NCI-H345 treated with DMSO at 0.1 percent for 48 hours (cell line): ENCODE results near the gene BCL3.
"Not testable (repeated sequence)": the region's sequence is repeated elsewhere in the genome, so short reads cannot be mapped to it uniquely, and the experiment has no call there.

Experiments
- DNase-seq: peaks from one replicate; lab custom pipeline; 2025; ENCODE audit not compliant: unreplicated experiment; lab: John Stamatoyannopoulos, UW

Gene BCL3

GRCh38 chr19:44720945-44721344 is 27.6 kb upstream of the BCL3 start:
- no peak for DNase-seq

- not testable (repeated sequence) for DNase-seq
Measured at GRCh38 chr19:44721369-44721768, 27.1 kb upstream of the BCL3 start.

GRCh38 chr19:44722131-44723121 is 26.1 kb upstream of the BCL3 start:
- DNase-seq = no peak

GRCh38 chr19:44723299-44723951 is 25.1 kb upstream of the BCL3 start:
- no peak for DNase-seq

- peak; percentile 30 for DNase-seq
Measured at GRCh38 chr19:44723952-44724319, 24.6 kb upstream of the BCL3 start.

DNA sequence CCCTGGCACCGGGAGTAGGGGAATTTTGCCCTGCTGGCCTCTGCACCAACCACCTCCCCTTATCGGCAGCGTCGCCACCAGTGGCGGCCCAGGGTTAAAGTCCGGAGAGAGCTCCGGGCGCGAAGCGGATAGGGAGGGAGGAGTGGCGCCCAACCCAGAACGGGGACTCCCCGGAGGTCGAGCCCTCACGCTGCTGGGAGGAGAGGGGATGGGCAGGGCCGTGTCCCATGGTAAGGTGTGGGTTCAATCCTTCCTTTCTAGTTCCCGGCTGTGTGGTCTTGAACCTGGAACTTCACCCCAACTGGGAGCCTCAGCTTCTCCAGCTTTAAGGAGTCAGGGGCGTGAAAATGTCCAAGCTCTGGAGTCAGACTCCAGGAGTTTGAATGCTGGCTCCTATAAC is 23.3 kb upstream of the BCL3 start:
- no peak for DNase-seq

- no peak for DNase-seq
Measured at GRCh38 chr19:44725684-44726083, 22.8 kb upstream of the BCL3 start.

DNA sequence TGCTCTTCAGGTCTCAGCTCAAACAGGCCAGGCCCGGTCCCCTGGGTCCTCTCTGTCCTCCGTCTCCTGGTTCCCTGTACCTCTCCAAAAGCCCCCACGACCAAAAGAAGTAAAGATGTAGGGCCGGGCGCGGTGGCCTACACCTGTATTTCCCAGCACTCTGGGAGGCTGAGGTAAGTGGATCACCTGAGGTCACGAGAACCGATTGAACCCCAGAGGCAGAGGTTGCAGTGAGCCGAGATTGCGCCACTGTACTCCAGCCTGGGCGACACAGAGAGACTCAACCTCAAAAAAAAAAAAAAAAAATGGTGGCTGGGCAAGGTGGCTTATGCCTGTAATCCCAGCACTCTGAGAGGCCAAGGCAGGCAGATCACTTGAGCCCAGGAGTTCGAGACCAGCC is 22.0 kb upstream of the BCL3 start:
- no peak for DNase-seq

- DNase-seq = no peak
Measured at GRCh38 chr19:44728178-44728577, 20.3 kb upstream of the BCL3 start.

- no peak for DNase-seq
Measured at GRCh38 chr19:44729516-44730033, 18.9 kb upstream of the BCL3 start.

DNA sequence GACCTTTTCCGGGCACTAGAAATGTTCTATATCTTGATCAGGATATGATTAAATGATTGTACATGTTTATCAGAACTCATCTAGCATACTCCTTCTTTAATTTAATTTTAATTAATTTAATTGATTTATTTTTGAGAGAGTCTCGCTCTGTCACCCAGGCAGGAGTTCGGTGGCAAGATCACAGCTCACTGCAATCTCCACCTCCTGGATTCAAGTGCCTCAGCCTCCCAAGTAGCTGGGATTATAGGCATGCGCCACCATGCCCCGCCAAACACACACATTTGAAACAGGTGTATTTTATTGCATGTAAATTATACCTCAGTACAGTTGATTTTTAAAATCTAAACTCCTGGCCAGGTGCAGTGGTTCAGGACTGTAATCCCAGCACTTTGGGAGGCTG is 17.4 kb upstream of the BCL3 start:
- no peak for DNase-seq

- DNase-seq = no peak
Measured at GRCh38 chr19:44731622-44732021, 16.9 kb upstream of the BCL3 start.

GRCh38 chr19:44732235-44733014 is 16.1 kb upstream of the BCL3 start:
- DNase-seq = no peak

GRCh38 chr19:44734357-44734756 is 14.2 kb upstream of the BCL3 start:
- no peak for DNase-seq

DNA sequence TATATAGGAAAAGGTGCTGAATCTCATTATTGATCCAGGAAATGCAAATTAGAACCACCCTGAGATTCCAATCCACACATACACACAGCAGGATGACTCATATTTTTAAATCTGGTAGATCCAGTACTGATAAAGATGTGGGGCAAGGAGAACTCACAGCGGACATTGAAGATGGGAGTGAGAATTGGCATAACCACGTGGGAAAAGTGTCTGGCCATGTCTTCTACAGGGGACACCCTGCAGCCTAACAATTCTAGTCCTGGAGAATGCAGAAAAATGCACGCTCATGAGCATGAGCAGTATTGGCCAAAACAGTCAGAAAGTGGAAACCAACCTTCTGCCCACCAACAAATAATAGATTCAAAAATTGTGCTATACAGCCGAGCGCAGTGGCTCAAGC is 13.5 kb upstream of the BCL3 start:
- DNase-seq = no peak

DNA sequence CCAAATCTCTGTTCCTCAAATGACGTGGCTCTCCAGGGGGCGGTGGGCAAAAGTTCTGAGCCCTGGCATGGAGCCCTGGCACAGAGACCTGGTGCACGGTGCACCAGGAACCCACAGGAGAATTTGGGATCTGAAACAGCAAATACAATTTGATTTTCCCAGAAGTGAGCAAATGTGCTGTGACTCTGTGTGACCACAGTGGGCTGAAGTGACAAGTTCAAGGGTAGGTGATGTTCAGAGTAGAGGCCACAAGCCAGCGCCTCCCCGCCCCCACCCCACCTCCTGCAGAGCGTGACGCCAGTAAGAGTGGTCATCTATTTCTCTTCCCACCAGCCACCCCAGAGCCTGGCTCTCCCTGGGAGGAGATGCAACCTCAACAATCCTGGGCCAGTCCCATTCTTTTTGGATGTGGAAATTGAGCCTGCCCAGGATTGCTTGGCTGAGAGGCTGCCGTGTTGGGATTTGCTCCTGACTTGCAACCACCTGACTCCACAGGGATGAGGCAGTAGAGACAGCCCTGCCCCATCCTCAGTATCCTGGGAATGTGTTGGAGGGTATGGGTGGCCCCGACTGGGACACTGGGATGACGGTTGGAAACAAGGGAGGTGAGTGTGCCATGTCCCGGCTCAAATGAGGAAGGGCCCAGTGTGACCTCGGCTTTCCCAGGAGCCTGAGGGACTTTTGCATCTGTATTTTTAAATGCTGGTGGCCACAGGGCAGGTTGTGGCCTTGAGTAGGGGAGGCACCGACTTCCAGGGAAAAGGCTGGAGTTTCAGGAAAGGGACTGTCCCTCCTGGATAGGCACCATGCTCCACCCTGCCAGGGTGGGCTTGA is 11.1 kb upstream of the BCL3 start:
- no peak for DNase-seq

GRCh38 chr19:44738136-44738535 is 10.4 kb upstream of the BCL3 start:
- DNase-seq = no peak

- DNase-seq = no peak
Measured at GRCh38 chr19:44738603-44739558, 9.6 kb upstream of the BCL3 start.

GRCh38 chr19:44740351-44740824 is 8.1 kb upstream of the BCL3 start:
- DNase-seq = no peak
